ENCODE data around the gene ARSB.

ARSB gene

GRCh38 chr5:78929833-78930232 lies 55.3 kb downstream of the ARSB start:
- no peak overlapping the region for H3K9ac ChIP-seq (ENCODE audit: low read length)
- no peaks in the 10 kb centered on the region for H3K36me3 ChIP-seq (ENCODE audit: control insufficient read depth, insufficient read depth, low read length, severe bottlenecking)
- no peaks in the 10 kb centered on the region for H3K9me3 ChIP-seq (ENCODE audit: control insufficient read depth, low read length)
- no peak overlapping the region for H3K4me3 ChIP-seq (ENCODE audit: low read length)
- H3K27me3 ChIP-seq (replicated peaks; ENCODE audit: control insufficient read depth, insufficient read depth, low read length): no peaks in the 10 kb centered on the region
- no peak for DNase-seq (ENCODE audit: low read depth)
- peaks cover 14% of the 10 kb centered on the region for H3K4me1 ChIP-seq (ENCODE audit: control insufficient read depth, insufficient read depth, low read length)

GRCh38 chr5:78927657-78928282 lies 57.3 kb downstream of the ARSB start:
- no peak overlapping the region for H3K4me3 ChIP-seq (ENCODE audit: low read length)
- peak; percentile 21 for DNase-seq (ENCODE audit: low read depth)

GRCh38 chr5:78926252-78926651 lies 58.9 kb downstream of the ARSB start:
- H3K4me3 ChIP-seq (ENCODE audit: low read length): no peak overlapping the region
- no peaks in the 10 kb centered on the region for H3K9me3 ChIP-seq (ENCODE audit: control insufficient read depth, low read length)
- peaks cover 14% of the 10 kb centered on the region for H3K4me1 ChIP-seq (ENCODE audit: control insufficient read depth, insufficient read depth, low read length)
- no peaks in the 10 kb centered on the region for H3K36me3 ChIP-seq (ENCODE audit: control insufficient read depth, insufficient read depth, low read length, severe bottlenecking)
- H3K9ac ChIP-seq (ENCODE audit: low read length): no peak overlapping the region
- no peak for DNase-seq (ENCODE audit: low read depth)
- H3K27me3 ChIP-seq (replicated peaks; ENCODE audit: control insufficient read depth, insufficient read depth, low read length): no peaks in the 10 kb centered on the region

More at GRCh38 chr5:78927657-78928282, 57.3 kb downstream of the ARSB start:
- peaks cover 14% of the 10 kb centered on the region for H3K4me1 ChIP-seq (ENCODE audit: control insufficient read depth, insufficient read depth, low read length)
- no peaks in the 10 kb centered on the region for H3K27me3 ChIP-seq (replicated peaks; ENCODE audit: control insufficient read depth, insufficient read depth, low read length)
- no peak overlapping the region for H3K9ac ChIP-seq (ENCODE audit: low read length)
- H3K9me3 ChIP-seq (ENCODE audit: control insufficient read depth, low read length): no peaks in the 10 kb centered on the region
- H3K36me3 ChIP-seq (ENCODE audit: control insufficient read depth, insufficient read depth, low read length, severe bottlenecking): no peaks in the 10 kb centered on the region

GRCh38 chr5:78925129-78925876 lies 59.8 kb downstream of the ARSB start:
- Histone ChIP-seq H3K9ac (ENCODE audit: low read length) (no peak overlapping the region), H3K9me3 (ENCODE audit: control insufficient read depth, low read length) (no peaks in the 10 kb centered on the region), H3K27me3 (replicated peaks; ENCODE audit: control insufficient read depth, insufficient read depth, low read length) (no peaks in the 10 kb centered on the region), H3K4me1 (ENCODE audit: control insufficient read depth, insufficient read depth, low read length) (peaks cover 6% of the 10 kb centered on the region), H3K4me3 (ENCODE audit: low read length) (no peak overlapping the region), H3K36me3 (ENCODE audit: control insufficient read depth, insufficient read depth, low read length, severe bottlenecking) (no peaks in the 10 kb centered on the region)
- no peak for DNase-seq (ENCODE audit: low read depth)

GRCh38 chr5:78923622-78923970 lies 61.5 kb downstream of the ARSB start:
- no peak overlapping the region for H3K9ac ChIP-seq (ENCODE audit: low read length)
- H3K36me3 ChIP-seq (ENCODE audit: control insufficient read depth, insufficient read depth, low read length, severe bottlenecking): no peaks in the 10 kb centered on the region
- H3K27me3 ChIP-seq (replicated peaks; ENCODE audit: control insufficient read depth, insufficient read depth, low read length): no peaks in the 10 kb centered on the region
- H3K4me3 ChIP-seq (ENCODE audit: low read length): no peak overlapping the region
- no peaks in the 10 kb centered on the region for H3K9me3 ChIP-seq (ENCODE audit: control insufficient read depth, low read length)
- no peak for DNase-seq (ENCODE audit: low read depth)
- peaks cover 6% of the 10 kb centered on the region for H3K4me1 ChIP-seq (ENCODE audit: control insufficient read depth, insufficient read depth, low read length)

GRCh38 chr5:78922879-78923621 lies 62.1 kb downstream of the ARSB start:
- peaks cover 6% of the 10 kb centered on the region for H3K4me1 ChIP-seq (ENCODE audit: control insufficient read depth, insufficient read depth, low read length)
- no peaks in the 10 kb centered on the region for H3K9me3 ChIP-seq (ENCODE audit: control insufficient read depth, low read length)
- H3K36me3 ChIP-seq (ENCODE audit: control insufficient read depth, insufficient read depth, low read length, severe bottlenecking): no peaks in the 10 kb centered on the region
- no peaks in the 10 kb centered on the region for H3K27me3 ChIP-seq (replicated peaks; ENCODE audit: control insufficient read depth, insufficient read depth, low read length)
- DNase-seq (ENCODE audit: low read depth): no peak
- no peak overlapping the region for H3K4me3 ChIP-seq (ENCODE audit: low read length)
- no peak overlapping the region for H3K9ac ChIP-seq (ENCODE audit: low read length)

- Histone ChIP-seq H3K9ac (ENCODE audit: low read length) (no peak overlapping the region), H3K4me1 (ENCODE audit: control insufficient read depth, insufficient read depth, low read length) (no peaks in the 10 kb centered on the region), H3K4me3 (ENCODE audit: low read length) (no peak overlapping the region), H3K27me3 (replicated peaks; ENCODE audit: control insufficient read depth, insufficient read depth, low read length) (no peaks in the 10 kb centered on the region), H3K36me3 (ENCODE audit: control insufficient read depth, insufficient read depth, low read length, severe bottlenecking) (no peaks in the 10 kb centered on the region), H3K9me3 (ENCODE audit: control insufficient read depth, low read length) (no peaks in the 10 kb centered on the region)
- DNase-seq (ENCODE audit: low read depth): peak; percentile 49
Measured at GRCh38 chr5:78920604-78921003, 64.5 kb downstream of the ARSB start.

- Histone ChIP-seq H3K27me3 (replicated peaks; ENCODE audit: control insufficient read depth, insufficient read depth, low read length) (no peaks in the 10 kb centered on the region), H3K4me3 (ENCODE audit: low read length) (no peak overlapping the region), H3K9me3 (ENCODE audit: control insufficient read depth, low read length) (no peaks in the 10 kb centered on the region), H3K36me3 (ENCODE audit: control insufficient read depth, insufficient read depth, low read length, severe bottlenecking) (no peaks in the 10 kb centered on the region), H3K9ac (ENCODE audit: low read length) (no peak overlapping the region), H3K4me1 (ENCODE audit: control insufficient read depth, insufficient read depth, low read length) (no peaks in the 10 kb centered on the region)
- DNase-seq (ENCODE audit: low read depth): no peak
Measured at GRCh38 chr5:78919796-78920195, 65.3 kb downstream of the ARSB start.

- DNase-seq (ENCODE audit: low read depth): no peak
- Histone ChIP-seq H3K36me3 (ENCODE audit: control insufficient read depth, insufficient read depth, low read length, severe bottlenecking) (no peaks in the 10 kb centered on the region), H3K27me3 (replicated peaks; ENCODE audit: control insufficient read depth, insufficient read depth, low read length) (no peaks in the 10 kb centered on the region)
Measured at GRCh38 chr5:78916044-78916443, 69.1 kb downstream of the ARSB start.

GRCh38 chr5:78915170-78915569 lies 69.9 kb downstream of the ARSB start:
- H3K4me3 ChIP-seq (ENCODE audit: low read length): no peak overlapping the region
- H3K9me3 ChIP-seq (ENCODE audit: control insufficient read depth, low read length): no peaks in the 10 kb centered on the region
- no peaks in the 10 kb centered on the region for H3K36me3 ChIP-seq (ENCODE audit: control insufficient read depth, insufficient read depth, low read length, severe bottlenecking)
- H3K4me1 ChIP-seq (ENCODE audit: control insufficient read depth, insufficient read depth, low read length): no peaks in the 10 kb centered on the region
- no peak for DNase-seq (ENCODE audit: low read depth)
- no peaks in the 10 kb centered on the region for H3K27me3 ChIP-seq (replicated peaks; ENCODE audit: control insufficient read depth, insufficient read depth, low read length)
- no peak overlapping the region for H3K9ac ChIP-seq (ENCODE audit: low read length)

More at GRCh38 chr5:78916044-78916443, 69.1 kb downstream of the ARSB start:
- Histone ChIP-seq H3K4me3 (ENCODE audit: low read length) (no peak overlapping the region), H3K9ac (ENCODE audit: low read length) (no peak overlapping the region), H3K4me1 (ENCODE audit: control insufficient read depth, insufficient read depth, low read length) (no peaks in the 10 kb centered on the region), H3K9me3 (ENCODE audit: control insufficient read depth, low read length) (no peaks in the 10 kb centered on the region)

GRCh38 chr5:78912811-78913210 lies 72.3 kb downstream of the ARSB start:
- no peaks in the 10 kb centered on the region for H3K9me3 ChIP-seq (ENCODE audit: control insufficient read depth, low read length)
- no peak for DNase-seq (ENCODE audit: low read depth)
- H3K4me1 ChIP-seq (ENCODE audit: control insufficient read depth, insufficient read depth, low read length): peaks cover 13% of the 10 kb centered on the region
- H3K9ac ChIP-seq (ENCODE audit: low read length): no peak overlapping the region
- H3K27me3 ChIP-seq (replicated peaks; ENCODE audit: control insufficient read depth, insufficient read depth, low read length): no peaks in the 10 kb centered on the region
- H3K36me3 ChIP-seq (ENCODE audit: control insufficient read depth, insufficient read depth, low read length, severe bottlenecking): no peaks in the 10 kb centered on the region
- no peak overlapping the region for H3K4me3 ChIP-seq (ENCODE audit: low read length)
